ENCODE results near the gene MCM3AP. TPM values are rescaled to one million over a fixed set of nuclear protein-coding genes. Genes with fewer than 3 reads are reported as not detected.
"Not testable (repeated sequence)": the region's sequence is repeated elsewhere in the genome, so short reads cannot be mapped to it uniquely, and the experiment has no call there.

MCM3AP gene
- total RNA-seq, 1 donor from 2014 or later, result 237 TPM

- Histone ChIP-seq H3K36me3 (ENCODE audit: control insufficient read depth in 3 of 3, insufficient read depth in 3 of 3, low read length in 3 of 3) (peaks cover 50 to 70% (median 62%) of the 10 kb centered on the region in 3 donors), H3K27ac (ENCODE audit: low read depth, low read length) (no peak overlapping the region), H3K9ac (ENCODE audit: low read depth in 1 of 3, low read length in 3 of 3) (no peak overlapping the region), H3K4me3 (ENCODE audit: low read length in 3 of 3) (no peak overlapping the region), H3K4me1 (ENCODE audit: control insufficient read depth in 3 of 3, insufficient read depth in 3 of 3, low read length in 3 of 3) (no peaks in the 10 kb centered on the region), H3K27me3 (ENCODE audit: control insufficient read depth in 3 of 3, insufficient read depth in 3 of 3, low read length in 3 of 3) (no peaks in the 10 kb centered on the region), H3K9me3 (ENCODE audit: control insufficient read depth in 3 of 3, low read length in 3 of 3) (no peaks in the 10 kb centered on the region)
These were observed 78.1 kb downstream of the MCM3AP start for GRCh38 chr21:46207006-46207919.

- Histone ChIP-seq H3K36me3 (ENCODE audit: control insufficient read depth in 3 of 3, insufficient read depth in 3 of 3, low read length in 3 of 3) (peaks cover 45 to 63% (median 56%) of the 10 kb centered on the region in 3 donors), H3K4me3 (ENCODE audit: low read length in 3 of 3) (no peak overlapping the region), H3K27ac (ENCODE audit: low read depth, low read length) (no peak overlapping the region), H3K9ac (ENCODE audit: low read depth in 1 of 3, low read length in 3 of 3) (no peak overlapping the region), H3K4me1 (ENCODE audit: control insufficient read depth in 3 of 3, insufficient read depth in 3 of 3, low read length in 3 of 3) (no peaks in the 10 kb centered on the region), H3K9me3 (ENCODE audit: control insufficient read depth in 3 of 3, low read length in 3 of 3) (no peaks in the 10 kb centered on the region), H3K27me3 (ENCODE audit: control insufficient read depth in 3 of 3, insufficient read depth in 3 of 3, low read length in 3 of 3) (no peaks in the 10 kb centered on the region)
These were observed 79.0 kb downstream of the MCM3AP start for GRCh38 chr21:46206163-46207005.

- H3K4me1 ChIP-seq (ENCODE audit: control insufficient read depth in 3 of 3, insufficient read depth in 3 of 3, low read length in 3 of 3), result no peaks in the 10 kb centered on the region
- H3K27ac ChIP-seq (ENCODE audit: low read depth, low read length), result no peak overlapping the region
- H3K27me3 ChIP-seq (ENCODE audit: control insufficient read depth in 3 of 3, insufficient read depth in 3 of 3, low read length in 3 of 3), result no peaks in the 10 kb centered on the region
- no peak overlapping the region for H3K9ac ChIP-seq (ENCODE audit: low read depth in 1 of 3, low read length in 3 of 3)
- no peak overlapping the region for H3K4me3 ChIP-seq (ENCODE audit: low read length in 3 of 3)
- peaks cover 46 to 63% (median 56%) of the 10 kb centered on the region in 3 donors for H3K36me3 ChIP-seq (ENCODE audit: control insufficient read depth in 3 of 3, insufficient read depth in 3 of 3, low read length in 3 of 3)
- H3K9me3 ChIP-seq (ENCODE audit: control insufficient read depth in 3 of 3, low read length in 3 of 3), result no peaks in the 10 kb centered on the region
These were observed 79.6 kb downstream of the MCM3AP start for GRCh38 chr21:46205766-46206162.

GRCh38 chr21:46205166-46205565, 80.2 kb downstream of the MCM3AP start:
- H3K9ac ChIP-seq (ENCODE audit: low read depth in 1 of 3, low read length in 3 of 3), result no peak overlapping the region
- H3K27me3 ChIP-seq (ENCODE audit: control insufficient read depth in 3 of 3, insufficient read depth in 3 of 3, low read length in 3 of 3), result no peaks in the 10 kb centered on the region
- H3K36me3 ChIP-seq (ENCODE audit: control insufficient read depth in 3 of 3, insufficient read depth in 3 of 3, low read length in 3 of 3), result peaks cover 43 to 63% (median 57%) of the 10 kb centered on the region in 3 donors
- no peaks in the 10 kb centered on the region for H3K9me3 ChIP-seq (ENCODE audit: control insufficient read depth in 3 of 3, low read length in 3 of 3)
- H3K4me1 ChIP-seq (ENCODE audit: control insufficient read depth in 3 of 3, insufficient read depth in 3 of 3, low read length in 3 of 3), result no peaks in the 10 kb centered on the region
- no peak overlapping the region for H3K27ac ChIP-seq (ENCODE audit: low read depth, low read length)
- no peak overlapping the region for H3K4me3 ChIP-seq (ENCODE audit: low read length in 3 of 3)

- H3K9ac ChIP-seq (ENCODE audit: low read depth in 1 of 3, low read length in 3 of 3), result no peak overlapping the region
- H3K27me3 ChIP-seq (ENCODE audit: control insufficient read depth in 3 of 3, insufficient read depth in 3 of 3, low read length in 3 of 3), result no peaks in the 10 kb centered on the region
- peaks cover 42 to 64% (median 48%) of the 10 kb centered on the region in 3 donors for H3K36me3 ChIP-seq (ENCODE audit: control insufficient read depth in 3 of 3, insufficient read depth in 3 of 3, low read length in 3 of 3)
- no peak overlapping the region for H3K27ac ChIP-seq (ENCODE audit: low read depth, low read length)
- H3K9me3 ChIP-seq (ENCODE audit: control insufficient read depth in 3 of 3, low read length in 3 of 3), result no peaks in the 10 kb centered on the region
- no peaks in the 10 kb centered on the region for H3K4me1 ChIP-seq (ENCODE audit: control insufficient read depth in 3 of 3, insufficient read depth in 3 of 3, low read length in 3 of 3)
- no peak overlapping the region for H3K4me3 ChIP-seq (ENCODE audit: low read length in 3 of 3)
These were observed 82.2 kb downstream of the MCM3AP start for GRCh38 chr21:46203203-46203600.

- no peaks in the 10 kb centered on the region for H3K27me3 ChIP-seq (ENCODE audit: control insufficient read depth in 3 of 3, insufficient read depth in 3 of 3, low read length in 3 of 3)
- no peak overlapping the region for H3K27ac ChIP-seq (ENCODE audit: low read depth, low read length)
- no peak overlapping the region for H3K4me3 ChIP-seq (ENCODE audit: low read length in 3 of 3)
- H3K36me3 ChIP-seq (ENCODE audit: control insufficient read depth in 3 of 3, insufficient read depth in 3 of 3, low read length in 3 of 3), result peaks cover 39 to 62% (median 43%) of the 10 kb centered on the region in 3 donors
- no peak overlapping the region for H3K9ac ChIP-seq (ENCODE audit: low read depth in 1 of 3, low read length in 3 of 3)
- H3K4me1 ChIP-seq (ENCODE audit: control insufficient read depth in 3 of 3, insufficient read depth in 3 of 3, low read length in 3 of 3), result no peaks in the 10 kb centered on the region
- H3K9me3 ChIP-seq (ENCODE audit: control insufficient read depth in 3 of 3, low read length in 3 of 3), result no peaks in the 10 kb centered on the region
These were observed 82.7 kb downstream of the MCM3AP start for GRCh38 chr21:46202592-46203202.

GRCh38 chr21:46200877-46201803, 84.3 kb downstream of the MCM3AP start:
- not testable (repeated sequence) for H3K9ac ChIP-seq (ENCODE audit: low read depth in 1 of 3, low read length in 3 of 3); H3K4me1 ChIP-seq (ENCODE audit: control insufficient read depth in 3 of 3, insufficient read depth in 3 of 3, low read length in 3 of 3); H3K4me3 ChIP-seq (ENCODE audit: low read length in 3 of 3); H3K9me3 ChIP-seq (ENCODE audit: control insufficient read depth in 3 of 3, low read length in 3 of 3); H3K27me3 ChIP-seq (ENCODE audit: control insufficient read depth in 3 of 3, insufficient read depth in 3 of 3, low read length in 3 of 3); H3K27ac ChIP-seq (ENCODE audit: low read depth, low read length)
- H3K36me3 ChIP-seq (ENCODE audit: control insufficient read depth in 3 of 3, insufficient read depth in 3 of 3, low read length in 3 of 3), result peaks cover 30 to 60% (median 35%) of the 10 kb centered on the region in 3 donors

- Histone ChIP-seq H3K27me3 (ENCODE audit: control insufficient read depth in 3 of 3, insufficient read depth in 3 of 3, low read length in 3 of 3) (no peaks in the 10 kb centered on the region), H3K36me3 (ENCODE audit: control insufficient read depth in 3 of 3, insufficient read depth in 3 of 3, low read length in 3 of 3) (peaks cover 33 to 60% (median 45%) of the 10 kb centered on the region in 3 donors), H3K27ac (ENCODE audit: low read depth, low read length) (no peak overlapping the region)
These were observed 85.7 kb downstream of the MCM3AP start for GRCh38 chr21:46199436-46200373.

More at GRCh38 chr21:46199436-46200373, 85.7 kb downstream of the MCM3AP start:
- H3K9me3 ChIP-seq (ENCODE audit: control insufficient read depth in 3 of 3, low read length in 3 of 3), result no peaks in the 10 kb centered on the region
- H3K4me3 ChIP-seq (ENCODE audit: low read length in 3 of 3), result no peak overlapping the region
- H3K4me1 ChIP-seq (ENCODE audit: control insufficient read depth in 3 of 3, insufficient read depth in 3 of 3, low read length in 3 of 3), result no peaks in the 10 kb centered on the region
- H3K9ac ChIP-seq (ENCODE audit: low read depth in 1 of 3, low read length in 3 of 3), result no peak overlapping the region
